Central memory CD8-positive, alpha-beta T cell (primary cell): Measurements from ENCODE around the gene RAB39B.
A peak's percentile ranks its signal among the peaks of the same experiment; 100 is the strongest.
"Not testable (repeated sequence)": the region's sequence is repeated elsewhere in the genome, so short reads cannot be mapped to it uniquely, and the experiment has no call there.

ENCODE experiments used
- ATAC-seq: fragments of 150-1000 bp; cut with Tn5 transposase; replicated peaks from 2 replicates; pipeline ENCODE4 v1.10.0; 2022; ENCODE audit warnings: mild to moderate bottlenecking, moderate FRiP score, moderate number of reproducible peaks; ENCODE audit not compliant: poor library complexity, severe bottlenecking; ENCODE audit errors: extremely low read depth
- DNase-seq, 2 donors: peaks; one replicate each; pipeline ENCODE4 v3.0.0; 2021; ENCODE audit warnings: low spot score in 2 of 2
- H3K27ac Mint-ChIP-seq: one replicate; pipeline ENCODE4 v1.8.0; 2022; ENCODE audit warnings: low read depth, mild to moderate bottlenecking, moderate library complexity, mixed read lengths
- H3K27me3 Mint-ChIP-seq: one replicate; pipeline ENCODE4 v1.8.0; 2022; ENCODE audit warnings: mixed read lengths
- H3K36me3 Mint-ChIP-seq: one replicate; pipeline ENCODE4 v1.8.0; 2022; ENCODE audit warnings: mild to moderate bottlenecking, moderate library complexity, mixed read lengths; ENCODE audit not compliant: insufficient read depth
- H3K4me1 Mint-ChIP-seq: one replicate; pipeline ENCODE4 v1.8.0; 2022; ENCODE audit warnings: mixed read lengths
- H3K4me3 Mint-ChIP-seq: one replicate; pipeline ENCODE4 v1.8.0; 2022; ENCODE audit warnings: mild to moderate bottlenecking, moderate library complexity, mixed read lengths
- H3K9me3 Mint-ChIP-seq: one replicate; pipeline ENCODE4 v1.8.0; 2022; ENCODE audit warnings: mixed read lengths

The RAB39B gene

GRCh38 chrX:155242300-155242699 is 22.0 kb downstream of the RAB39B start:
- no peak overlapping the region for H3K4me3 Mint-ChIP-seq
- H3K4me1 Mint-ChIP-seq = peaks cover 9% of the 10 kb centered on the region
- H3K36me3 Mint-ChIP-seq = peaks cover 13% of the 10 kb centered on the region
- H3K27me3 Mint-ChIP-seq = no peaks in the 10 kb centered on the region
- H3K27ac Mint-ChIP-seq = no peak overlapping the region
- H3K9me3 Mint-ChIP-seq = no peaks in the 10 kb centered on the region
- ATAC-seq = no peak
- no peak for DNase-seq

GRCh38 chrX:155237719-155238118 is 26.6 kb downstream of the RAB39B start:
- Mint-ChIP-seq H3K27ac (peak overlapping the region; percentile 56), H3K36me3 (peaks cover 27% of the 10 kb centered on the region), H3K27me3 (no peaks in the 10 kb centered on the region), H3K4me3 (no peak overlapping the region), H3K4me1 (peaks cover 17% of the 10 kb centered on the region), H3K9me3 (no peaks in the 10 kb centered on the region)
- ATAC-seq = no peak
- DNase-seq = no peak

GRCh38 chrX:155235891-155236290 is 28.4 kb downstream of the RAB39B start:
- DNase-seq = no peak
- Mint-ChIP-seq H3K4me3 (no peak overlapping the region), H3K9me3 (no peaks in the 10 kb centered on the region), H3K36me3 (peaks cover 35% of the 10 kb centered on the region), H3K4me1 (peaks cover 23% of the 10 kb centered on the region), H3K27me3 (no peaks in the 10 kb centered on the region), H3K27ac (no peak overlapping the region)
- ATAC-seq = no peak

- no peak overlapping the region for H3K27ac Mint-ChIP-seq
- DNase-seq (no peak), ATAC-seq (no peak)
- H3K9me3 Mint-ChIP-seq = no peaks in the 10 kb centered on the region
- H3K36me3 Mint-ChIP-seq = peaks cover 44% of the 10 kb centered on the region
- H3K4me3 Mint-ChIP-seq = no peak overlapping the region
- H3K27me3 Mint-ChIP-seq = no peaks in the 10 kb centered on the region
- H3K4me1 Mint-ChIP-seq = peaks cover 21% of the 10 kb centered on the region
These were observed 33.1 kb downstream of the RAB39B start for GRCh38 chrX:155231163-155231562.

- no peak overlapping the region for H3K27ac Mint-ChIP-seq
- no peaks in the 10 kb centered on the region for H3K27me3 Mint-ChIP-seq
- DNase-seq (no peak), ATAC-seq (no peak)
- peaks cover 25% of the 10 kb centered on the region for H3K4me1 Mint-ChIP-seq
- H3K4me3 Mint-ChIP-seq = no peak overlapping the region
- peaks cover 40% of the 10 kb centered on the region for H3K36me3 Mint-ChIP-seq
- H3K9me3 Mint-ChIP-seq = no peaks in the 10 kb centered on the region
These were observed 38.5 kb downstream of the RAB39B start for GRCh38 chrX:155225774-155226173.

GRCh38 chrX:155223746-155224145 is 40.5 kb downstream of the RAB39B start:
- H3K27me3 Mint-ChIP-seq, H3K27ac Mint-ChIP-seq: not testable (repeated sequence)

GRCh38 chrX:155221351-155221750 is 42.9 kb downstream of the RAB39B start:
- DNase-seq = no peak
- no peak overlapping the region for H3K4me3 Mint-ChIP-seq
- no peak for ATAC-seq
- H3K36me3 Mint-ChIP-seq = peaks cover 24% of the 10 kb centered on the region
- no peak overlapping the region for H3K27ac Mint-ChIP-seq
- peaks cover 40% of the 10 kb centered on the region for H3K4me1 Mint-ChIP-seq
- no peaks in the 10 kb centered on the region for H3K9me3 Mint-ChIP-seq
- no peaks in the 10 kb centered on the region for H3K27me3 Mint-ChIP-seq

More at GRCh38 chrX:155223746-155224145, 40.5 kb downstream of the RAB39B start:
- not testable (repeated sequence) for DNase-seq, H3K9me3 Mint-ChIP-seq, H3K4me3 Mint-ChIP-seq, ATAC-seq
- Mint-ChIP-seq H3K4me1 (peaks cover 22% of the 10 kb centered on the region), H3K36me3 (peaks cover 33% of the 10 kb centered on the region)

GRCh38 chrX:155218777-155219176 is 45.5 kb downstream of the RAB39B start:
- no peak for DNase-seq
- H3K27ac Mint-ChIP-seq = peak overlapping the region; percentile 56
- peaks cover 28% of the 10 kb centered on the region for H3K4me1 Mint-ChIP-seq
- H3K27me3 Mint-ChIP-seq = no peaks in the 10 kb centered on the region
- peak overlapping the region; percentile 5 for H3K4me3 Mint-ChIP-seq
- no peak for ATAC-seq
- peaks cover 18% of the 10 kb centered on the region for H3K36me3 Mint-ChIP-seq
- H3K9me3 Mint-ChIP-seq = no peaks in the 10 kb centered on the region

GRCh38 chrX:155216940-155217440 is 47.3 kb downstream of the RAB39B start:
- Mint-ChIP-seq H3K27ac (peak overlapping the region; percentile 95), H3K36me3 (peaks cover 14% of the 10 kb centered on the region), H3K4me1 (peaks cover 28% of the 10 kb centered on the region), H3K27me3 (no peaks in the 10 kb centered on the region), H3K4me3 (peak overlapping the region; percentile 96), H3K9me3 (no peaks in the 10 kb centered on the region)
- ATAC-seq (no peak), DNase-seq (no peak)

- Mint-ChIP-seq H3K4me3 (peak within 1 kb of the TSS; percentile 96), H3K27ac (peak within 1 kb of the TSS; percentile 95), H3K27me3 (no peaks in the 10 kb centered on the region), H3K9me3 (no peaks in the 10 kb centered on the region), H3K4me1 (peaks cover 23% of the 10 kb centered on the region), H3K36me3 (peaks cover 10% of the 10 kb centered on the region)
- peak; percentile 66 to 79 for DNase-seq
- ATAC-seq = peak; percentile 95
These were observed 47.9 kb downstream of the RAB39B start, which contains the start of gene VBP1 for GRCh38 chrX:155216179-155216939. VBP1 (plus strand) TSS chrX:155216460; CDS start chrX:155216483, 23 bp downstream.

- Mint-ChIP-seq H3K27ac (peak overlapping the region; percentile 95), H3K9me3 (no peaks in the 10 kb centered on the region), H3K4me1 (peaks cover 23% of the 10 kb centered on the region), H3K4me3 (peak overlapping the region; percentile 96), H3K27me3 (no peaks in the 10 kb centered on the region), H3K36me3 (peaks cover 10% of the 10 kb centered on the region)
- peak; percentile 38 for ATAC-seq
- DNase-seq = no peak
These were observed 48.7 kb downstream of the RAB39B start for GRCh38 chrX:155215443-155216178.

- no peak overlapping the region for H3K27ac Mint-ChIP-seq
- H3K9me3 Mint-ChIP-seq = no peaks in the 10 kb centered on the region
- peaks cover 18% of the 10 kb centered on the region for H3K4me1 Mint-ChIP-seq
- ATAC-seq = no peak
- no peak for DNase-seq
- no peak overlapping the region for H3K4me3 Mint-ChIP-seq
- H3K27me3 Mint-ChIP-seq = no peaks in the 10 kb centered on the region
- H3K36me3 Mint-ChIP-seq = peaks cover 7% of the 10 kb centered on the region
These were observed 50.6 kb downstream of the RAB39B start for GRCh38 chrX:155213731-155214130.
